ENCODE data around the gene TMEM179. TPM values are rescaled to one million over a fixed set of nuclear protein-coding genes. Genes with fewer than 3 reads are reported as not detected.

The TMEM179 gene
- total and polyA plus RNA-seq, 10 of the 15 experiments (the other 5 are each of a cell fraction or from before 2014, with no cell fraction given): not detected

DNA sequence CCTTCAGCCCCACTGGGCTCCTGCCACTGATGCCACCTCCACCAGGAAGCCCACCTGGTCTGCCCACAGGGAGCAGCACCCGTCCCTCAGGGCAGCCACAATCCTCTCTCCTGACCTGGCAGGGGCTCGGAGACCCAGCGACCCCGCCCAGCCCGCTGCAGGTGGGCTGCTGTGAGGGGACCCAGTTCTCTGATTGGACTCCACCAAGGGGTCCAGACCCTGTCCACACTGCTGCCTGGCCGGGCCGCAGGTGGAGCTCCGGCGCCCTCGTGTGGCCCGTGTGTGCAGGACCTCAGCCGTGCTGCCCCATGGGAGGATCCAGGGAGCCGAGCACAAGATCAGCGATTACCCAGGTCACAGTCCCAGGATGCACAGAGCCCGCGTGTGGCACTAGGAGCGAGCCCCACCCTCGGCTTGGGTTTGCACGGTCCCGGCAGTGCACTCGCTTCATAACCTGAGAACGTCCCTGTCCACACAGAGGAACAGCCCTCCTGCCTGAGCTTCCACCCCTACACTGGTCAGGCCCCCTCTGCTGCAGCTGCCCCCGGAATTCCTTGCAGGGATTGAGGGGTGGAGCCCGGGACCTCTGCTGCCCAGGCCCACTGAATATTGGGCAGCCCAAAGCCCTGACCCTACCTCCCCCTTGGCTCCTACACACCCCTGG is 35.4 kb upstream of the TMEM179 start (continued):
- TF ChIP-seq, protein P1, sequence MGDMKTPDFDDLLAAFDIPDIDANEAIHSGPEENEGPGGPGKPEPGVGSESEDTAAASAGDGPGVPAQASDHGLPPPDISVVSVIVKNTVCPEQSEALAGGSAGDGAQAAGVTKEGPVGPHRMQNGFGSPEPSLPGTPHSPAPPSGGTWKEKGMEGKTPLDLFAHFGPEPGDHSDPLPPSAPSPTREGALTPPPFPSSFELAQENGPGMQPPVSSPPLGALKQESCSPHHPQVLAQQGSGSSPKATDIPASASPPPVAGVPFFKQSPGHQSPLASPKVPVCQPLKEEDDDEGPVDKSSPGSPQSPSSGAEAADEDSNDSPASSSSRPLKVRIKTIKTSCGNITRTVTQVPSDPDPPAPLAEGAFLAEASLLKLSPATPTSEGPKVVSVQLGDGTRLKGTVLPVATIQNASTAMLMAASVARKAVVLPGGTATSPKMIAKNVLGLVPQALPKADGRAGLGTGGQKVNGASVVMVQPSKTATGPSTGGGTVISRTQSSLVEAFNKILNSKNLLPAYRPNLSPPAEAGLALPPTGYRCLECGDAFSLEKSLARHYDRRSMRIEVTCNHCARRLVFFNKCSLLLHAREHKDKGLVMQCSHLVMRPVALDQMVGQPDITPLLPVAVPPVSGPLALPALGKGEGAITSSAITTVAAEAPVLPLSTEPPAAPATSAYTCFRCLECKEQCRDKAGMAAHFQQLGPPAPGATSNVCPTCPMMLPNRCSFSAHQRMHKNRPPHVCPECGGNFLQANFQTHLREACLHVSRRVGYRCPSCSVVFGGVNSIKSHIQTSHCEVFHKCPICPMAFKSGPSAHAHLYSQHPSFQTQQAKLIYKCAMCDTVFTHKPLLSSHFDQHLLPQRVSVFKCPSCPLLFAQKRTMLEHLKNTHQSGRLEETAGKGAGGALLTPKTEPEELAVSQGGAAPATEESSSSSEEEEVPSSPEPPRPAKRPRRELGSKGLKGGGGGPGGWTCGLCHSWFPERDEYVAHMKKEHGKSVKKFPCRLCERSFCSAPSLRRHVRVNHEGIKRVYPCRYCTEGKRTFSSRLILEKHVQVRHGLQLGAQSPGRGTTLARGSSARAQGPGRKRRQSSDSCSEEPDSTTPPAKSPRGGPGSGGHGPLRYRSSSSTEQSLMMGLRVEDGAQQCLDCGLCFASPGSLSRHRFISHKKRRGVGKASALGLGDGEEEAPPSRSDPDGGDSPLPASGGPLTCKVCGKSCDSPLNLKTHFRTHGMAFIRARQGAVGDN (IDR thresholded peaks at IDR 0.05): no peak
- 0 out of 2 replicates have a peak, but pooled peaks have one; percentile 30 for TF ChIP-seq ZNF207 (IDR thresholded peaks at IDR 0.05; ENCODE audit: borderline replicate concordance)
- TF ChIP-seq POU2F2 (IDR thresholded peaks at IDR 0.05; ENCODE audit: borderline replicate concordance, low read depth, low read length): 0 out of 3 replicates have a peak, but pooled peaks have one; percentile 27

DNA sequence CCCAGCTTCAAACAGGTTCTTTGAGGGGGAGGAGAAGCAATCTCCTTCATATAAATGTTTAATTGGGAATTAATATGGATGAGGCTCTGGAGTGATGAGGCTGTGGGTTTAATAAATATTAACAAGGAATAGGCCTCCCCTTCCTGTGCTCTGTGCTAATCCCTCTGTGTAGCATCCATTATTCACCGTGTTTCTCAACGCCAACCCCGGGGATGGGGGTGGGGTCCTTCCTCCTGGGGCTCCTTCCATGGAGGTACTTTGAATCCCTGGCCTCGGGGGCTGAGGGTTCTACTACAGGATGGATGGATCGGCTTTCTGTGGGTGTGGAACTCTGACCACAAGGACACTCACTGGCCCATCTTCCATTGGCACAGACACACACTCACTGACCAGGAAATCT is 34.9 kb upstream of the TMEM179 start:
- BruUV-seq (replicated peaks): no TSS peak
- ChIA-PET SMC1A (ENCODE audit: uncharacterized antibody, unreplicated experiment) (no interaction called here), CTCF (interaction anchor here (1.2 to 2.7 kb wide), 2 partner anchors 9 to 562 kb away, joined by 6 to 7 read pairs; no protein-coding TSS in a partner anchor), RAD21 (ENCODE audit: unreplicated experiment) (interaction anchor here (1.0 kb wide), 1 partner anchor 562 kb away, joined by 5 read pairs; no protein-coding TSS in a partner anchor), POLR2A (no interaction called here)
- H3K9ac ChIP-seq (ENCODE audit: control insufficient read depth, insufficient read depth, low read length): no peak overlapping the region
- FAIRE-seq (no peak), ATAC-seq (no peak), DNase-seq (ENCODE audit: low read depth, low spot score) (no peak)
- in situ Hi-C loops (cut with MboI) (no loop called here), intact Hi-C loops (cut with micrococcal nuclease; ENCODE audit: unreplicated experiment) (no loop called here)
- 17% methylated on average over 5 of the region's 5 CpGs for WGBS (ENCODE audit: insufficient coverage, insufficient replicate concordance, low lambda C conversion rate, missing lambda C conversion rate)
- H3K36me3 ChIP-seq (ENCODE audit: control insufficient read depth in 2 of 2, insufficient read depth in 2 of 2, low read length in 1 of 2): no peaks in the 10 kb centered on the region
- no peaks in the 10 kb centered on the region for H3K4me1 ChIP-seq (ENCODE audit: control insufficient read depth, insufficient read depth, low read length)
- H3K4me2 ChIP-seq (ENCODE audit: control insufficient read depth, insufficient read depth): no peak overlapping the region
- no peaks in the 10 kb centered on the region for H3K9me3 ChIP-seq (replicated peaks; ENCODE audit: control insufficient read depth, insufficient read depth, low read length)
- no peaks in the 10 kb centered on the region for H3K79me2 ChIP-seq (ENCODE audit: control insufficient read depth, insufficient read depth, low read length)
- no peaks in the 10 kb centered on the region for H3K27me3 ChIP-seq (replicated peaks in 1 of 2; ENCODE audit: control insufficient read depth in 2 of 2, insufficient read depth in 2 of 2, low read length in 1 of 2)
- no peak overlapping the region for H3K4me3 ChIP-seq
- no peak overlapping the region for H2AFZ ChIP-seq (ENCODE audit: control insufficient read depth, low read depth, low read length)
- H4K20me1 ChIP-seq (ENCODE audit: control insufficient read depth, insufficient read depth): no peaks in the 10 kb centered on the region
- H3K27ac ChIP-seq (ENCODE audit: control insufficient read depth, insufficient read depth): no peak overlapping the region
- no peak for TF ChIP-seq YBX1 (IDR thresholded peaks at IDR 0.05)
- no peak for TF ChIP-seq STAT1 (conservative IDR thresholded peaks at IDR 0.05)
- no peak for TF ChIP-seq KDM1A (IDR thresholded peaks at IDR 0.05; ENCODE audit: borderline replicate concordance)
- TF ChIP-seq, protein P2, sequence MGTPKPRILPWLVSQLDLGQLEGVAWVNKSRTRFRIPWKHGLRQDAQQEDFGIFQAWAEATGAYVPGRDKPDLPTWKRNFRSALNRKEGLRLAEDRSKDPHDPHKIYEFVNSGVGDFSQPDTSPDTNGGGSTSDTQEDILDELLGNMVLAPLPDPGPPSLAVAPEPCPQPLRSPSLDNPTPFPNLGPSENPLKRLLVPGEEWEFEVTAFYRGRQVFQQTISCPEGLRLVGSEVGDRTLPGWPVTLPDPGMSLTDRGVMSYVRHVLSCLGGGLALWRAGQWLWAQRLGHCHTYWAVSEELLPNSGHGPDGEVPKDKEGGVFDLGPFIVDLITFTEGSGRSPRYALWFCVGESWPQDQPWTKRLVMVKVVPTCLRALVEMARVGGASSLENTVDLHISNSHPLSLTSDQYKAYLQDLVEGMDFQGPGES (IDR thresholded peaks at IDR 0.05): no peak
- TF ChIP-seq, protein P3, sequence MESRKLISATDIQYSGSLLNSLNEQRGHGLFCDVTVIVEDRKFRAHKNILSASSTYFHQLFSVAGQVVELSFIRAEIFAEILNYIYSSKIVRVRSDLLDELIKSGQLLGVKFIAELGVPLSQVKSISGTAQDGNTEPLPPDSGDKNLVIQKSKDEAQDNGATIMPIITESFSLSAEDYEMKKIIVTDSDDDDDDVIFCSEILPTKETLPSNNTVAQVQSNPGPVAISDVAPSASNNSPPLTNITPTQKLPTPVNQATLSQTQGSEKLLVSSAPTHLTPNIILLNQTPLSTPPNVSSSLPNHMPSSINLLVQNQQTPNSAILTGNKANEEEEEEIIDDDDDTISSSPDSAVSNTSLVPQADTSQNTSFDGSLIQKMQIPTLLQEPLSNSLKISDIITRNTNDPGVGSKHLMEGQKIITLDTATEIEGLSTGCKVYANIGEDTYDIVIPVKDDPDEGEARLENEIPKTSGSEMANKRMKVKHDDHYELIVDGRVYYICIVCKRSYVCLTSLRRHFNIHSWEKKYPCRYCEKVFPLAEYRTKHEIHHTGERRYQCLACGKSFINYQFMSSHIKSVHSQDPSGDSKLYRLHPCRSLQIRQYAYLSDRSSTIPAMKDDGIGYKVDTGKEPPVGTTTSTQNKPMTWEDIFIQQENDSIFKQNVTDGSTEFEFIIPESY (IDR thresholded peaks at IDR 0.05): no peak
- TF ChIP-seq HDAC2 (IDR thresholded peaks at IDR 0.05): no peak
- TF ChIP-seq, protein P4, sequence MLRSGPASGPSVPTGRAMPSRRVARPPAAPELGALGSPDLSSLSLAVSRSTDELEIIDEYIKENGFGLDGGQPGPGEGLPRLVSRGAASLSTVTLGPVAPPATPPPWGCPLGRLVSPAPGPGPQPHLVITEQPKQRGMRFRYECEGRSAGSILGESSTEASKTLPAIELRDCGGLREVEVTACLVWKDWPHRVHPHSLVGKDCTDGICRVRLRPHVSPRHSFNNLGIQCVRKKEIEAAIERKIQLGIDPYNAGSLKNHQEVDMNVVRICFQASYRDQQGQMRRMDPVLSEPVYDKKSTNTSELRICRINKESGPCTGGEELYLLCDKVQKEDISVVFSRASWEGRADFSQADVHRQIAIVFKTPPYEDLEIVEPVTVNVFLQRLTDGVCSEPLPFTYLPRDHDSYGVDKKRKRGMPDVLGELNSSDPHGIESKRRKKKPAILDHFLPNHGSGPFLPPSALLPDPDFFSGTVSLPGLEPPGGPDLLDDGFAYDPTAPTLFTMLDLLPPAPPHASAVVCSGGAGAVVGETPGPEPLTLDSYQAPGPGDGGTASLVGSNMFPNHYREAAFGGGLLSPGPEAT (IDR thresholded peaks at IDR 0.05; ENCODE audit: low read depth): no peak
- TF ChIP-seq PAX8 (IDR thresholded peaks at IDR 0.05): no peak
- TF ChIP-seq, protein P5, sequence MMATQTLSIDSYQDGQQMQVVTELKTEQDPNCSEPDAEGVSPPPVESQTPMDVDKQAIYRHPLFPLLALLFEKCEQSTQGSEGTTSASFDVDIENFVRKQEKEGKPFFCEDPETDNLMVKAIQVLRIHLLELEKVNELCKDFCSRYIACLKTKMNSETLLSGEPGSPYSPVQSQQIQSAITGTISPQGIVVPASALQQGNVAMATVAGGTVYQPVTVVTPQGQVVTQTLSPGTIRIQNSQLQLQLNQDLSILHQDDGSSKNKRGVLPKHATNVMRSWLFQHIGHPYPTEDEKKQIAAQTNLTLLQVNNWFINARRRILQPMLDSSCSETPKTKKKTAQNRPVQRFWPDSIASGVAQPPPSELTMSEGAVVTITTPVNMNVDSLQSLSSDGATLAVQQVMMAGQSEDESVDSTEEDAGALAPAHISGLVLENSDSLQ (IDR thresholded peaks at IDR 0.05): no peak
